ENCODE measurements around the gene GUCA1C.

GUCA1C gene

GRCh38 chr3:108877901-108878300 lies 75.8 kb downstream of the GUCA1C start:
- Histone ChIP-seq H3K27me3 (replicated peaks; ENCODE audit: insufficient read depth, low read length) (no peaks in the 10 kb centered on the region), H4K20me1 (ENCODE audit: insufficient read depth, low read length) (no peaks in the 10 kb centered on the region), H3K9ac (ENCODE audit: low read length) (no peak overlapping the region), H2AFZ (ENCODE audit: low read length) (no peak overlapping the region), H3K4me1 (ENCODE audit: low read length) (no peaks in the 10 kb centered on the region), H3K4me2 (ENCODE audit: low read depth, low read length) (no peak overlapping the region), H3K36me3 (replicated peaks; ENCODE audit: insufficient read depth, low read length) (no peaks in the 10 kb centered on the region), H3K9me3 (replicated peaks; ENCODE audit: insufficient read depth, low read length) (no peaks in the 10 kb centered on the region), H3F3A (ENCODE audit: insufficient read depth, low read length) (no peaks in the 10 kb centered on the region), H3K27ac (ENCODE audit: low read length) (no peak overlapping the region), H3K79me2 (ENCODE audit: low read length) (no peaks in the 10 kb centered on the region), H3K9me2 (replicated peaks; ENCODE audit: insufficient read depth, low read length) (no peaks in the 10 kb centered on the region), H3K4me3 (ENCODE audit: low read length) (no peak overlapping the region)
- no peak for TF ChIP-seq EZH2phosphoT487 (IDR thresholded peaks at IDR 0.05; ENCODE audit: low read length)
- TF ChIP-seq CTCF (IDR thresholded peaks at IDR 0.05; ENCODE audit: low read length), result no peak
- TF ChIP-seq EZH2 (optimal IDR thresholded peaks at IDR 0.05; ENCODE audit: low read depth, low read length), result no peak
- no peak for DNase-seq

- H3K27ac ChIP-seq (ENCODE audit: low read length), result no peak overlapping the region
- no peak for DNase-seq
- no peaks in the 10 kb centered on the region for H3K9me2 ChIP-seq (replicated peaks; ENCODE audit: insufficient read depth, low read length)
- H3K36me3 ChIP-seq (replicated peaks; ENCODE audit: insufficient read depth, low read length), result no peaks in the 10 kb centered on the region
- no peaks in the 10 kb centered on the region for H3K9me3 ChIP-seq (replicated peaks; ENCODE audit: insufficient read depth, low read length)
- H3K79me2 ChIP-seq (ENCODE audit: low read length), result no peaks in the 10 kb centered on the region
- no peak overlapping the region for H2AFZ ChIP-seq (ENCODE audit: low read length)
- no peaks in the 10 kb centered on the region for H3F3A ChIP-seq (ENCODE audit: insufficient read depth, low read length)
- H3K4me1 ChIP-seq (ENCODE audit: low read length), result peaks cover 9% of the 10 kb centered on the region; the same call in 1 of the 2 replicates
- H3K4me2 ChIP-seq (ENCODE audit: low read depth, low read length), result no peak overlapping the region
- H4K20me1 ChIP-seq (ENCODE audit: insufficient read depth, low read length), result no peaks in the 10 kb centered on the region
- no peaks in the 10 kb centered on the region for H3K27me3 ChIP-seq (replicated peaks; ENCODE audit: insufficient read depth, low read length)
- no peak for TF ChIP-seq EZH2 (optimal IDR thresholded peaks at IDR 0.05; ENCODE audit: low read depth, low read length)
- TF ChIP-seq EZH2phosphoT487 (IDR thresholded peaks at IDR 0.05; ENCODE audit: low read length), result no peak
- TF ChIP-seq CTCF (IDR thresholded peaks at IDR 0.05; ENCODE audit: low read length), result no peak
- no peak overlapping the region for H3K9ac ChIP-seq (ENCODE audit: low read length)
- H3K4me3 ChIP-seq (ENCODE audit: low read length), result no peak overlapping the region
Measured at GRCh38 chr3:108863799-108864135, 89.9 kb downstream of the GUCA1C start.

- no peaks in the 10 kb centered on the region for H3K36me3 ChIP-seq (replicated peaks; ENCODE audit: insufficient read depth, low read length)
- DNase-seq, result peak; percentile 39
- no peaks in the 10 kb centered on the region for H3K9me3 ChIP-seq (replicated peaks; ENCODE audit: insufficient read depth, low read length)
- H3K4me3 ChIP-seq (ENCODE audit: low read length), result no peak overlapping the region
- no peak overlapping the region for H3K27ac ChIP-seq (ENCODE audit: low read length)
- H4K20me1 ChIP-seq (ENCODE audit: insufficient read depth, low read length), result no peaks in the 10 kb centered on the region
- no peaks in the 10 kb centered on the region for H3K9me2 ChIP-seq (replicated peaks; ENCODE audit: insufficient read depth, low read length)
- peaks cover 9% of the 10 kb centered on the region; the same call in 1 of the 2 replicates for H3K4me1 ChIP-seq (ENCODE audit: low read length)
- H3K79me2 ChIP-seq (ENCODE audit: low read length), result no peaks in the 10 kb centered on the region
- no peak overlapping the region for H2AFZ ChIP-seq (ENCODE audit: low read length)
- no peaks in the 10 kb centered on the region for H3K27me3 ChIP-seq (replicated peaks; ENCODE audit: insufficient read depth, low read length)
- TF ChIP-seq CTCF (IDR thresholded peaks at IDR 0.05; ENCODE audit: low read length) (no peak), EZH2phosphoT487 (IDR thresholded peaks at IDR 0.05; ENCODE audit: low read length) (no peak)
- peak overlapping the region; percentile 8 for H3K4me2 ChIP-seq (ENCODE audit: low read depth, low read length)
- H3F3A ChIP-seq (ENCODE audit: insufficient read depth, low read length), result no peaks in the 10 kb centered on the region
- H3K9ac ChIP-seq (ENCODE audit: low read length), result no peak overlapping the region
Measured at GRCh38 chr3:108862865-108863798, 90.5 kb downstream of the GUCA1C start.
